Measurements from ENCODE around the gene EXD1.
"Not testable (repeated sequence)": the region's sequence is repeated elsewhere in the genome, so short reads cannot be mapped to it uniquely, and the experiment has no call there.

DNA sequence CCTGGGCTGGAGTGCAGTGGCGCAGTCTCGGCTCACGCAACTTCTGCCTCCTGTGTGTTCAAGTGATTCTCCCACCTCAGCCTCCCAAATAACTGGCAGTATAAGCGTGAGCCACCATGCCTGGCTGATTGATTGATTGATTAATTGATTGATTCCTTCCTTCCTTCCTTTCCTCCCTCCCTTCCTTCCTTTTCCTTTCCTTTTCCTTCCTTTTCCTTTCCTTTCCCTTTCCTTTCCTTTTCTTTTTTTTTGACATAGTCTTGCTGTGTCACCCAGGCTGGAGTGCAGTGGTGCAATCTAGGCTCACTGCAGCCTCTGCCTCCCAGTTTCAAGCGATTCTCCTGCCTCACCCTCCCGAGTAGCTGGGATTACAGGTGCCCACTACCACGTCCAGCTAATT is 30.4 kb upstream of the EXD1 start:
- TF ChIP-seq POU6F1 (CRISPR knock-in tag; IDR thresholded peaks at IDR 0.05; ENCODE audit: borderline replicate concordance, low read depth); ESRRG (CRISPR knock-in tag; IDR thresholded peaks at IDR 0.05); RARB (CRISPR knock-in tag; IDR thresholded peaks at IDR 0.05); TOX (CRISPR knock-in tag; IDR thresholded peaks at IDR 0.05; ENCODE audit: borderline replicate concordance): not testable (repeated sequence)
- TF ChIP-seq, protein P1, sequence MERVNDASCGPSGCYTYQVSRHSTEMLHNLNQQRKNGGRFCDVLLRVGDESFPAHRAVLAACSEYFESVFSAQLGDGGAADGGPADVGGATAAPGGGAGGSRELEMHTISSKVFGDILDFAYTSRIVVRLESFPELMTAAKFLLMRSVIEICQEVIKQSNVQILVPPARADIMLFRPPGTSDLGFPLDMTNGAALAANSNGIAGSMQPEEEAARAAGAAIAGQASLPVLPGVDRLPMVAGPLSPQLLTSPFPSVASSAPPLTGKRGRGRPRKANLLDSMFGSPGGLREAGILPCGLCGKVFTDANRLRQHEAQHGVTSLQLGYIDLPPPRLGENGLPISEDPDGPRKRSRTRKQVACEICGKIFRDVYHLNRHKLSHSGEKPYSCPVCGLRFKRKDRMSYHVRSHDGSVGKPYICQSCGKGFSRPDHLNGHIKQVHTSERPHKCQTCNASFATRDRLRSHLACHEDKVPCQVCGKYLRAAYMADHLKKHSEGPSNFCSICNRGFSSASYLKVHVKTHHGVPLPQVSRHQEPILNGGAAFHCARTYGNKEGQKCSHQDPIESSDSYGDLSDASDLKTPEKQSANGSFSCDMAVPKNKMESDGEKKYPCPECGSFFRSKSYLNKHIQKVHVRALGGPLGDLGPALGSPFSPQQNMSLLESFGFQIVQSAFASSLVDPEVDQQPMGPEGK (CRISPR knock-in tag; IDR thresholded peaks at IDR 0.05; ENCODE audit: borderline replicate concordance): not testable (repeated sequence)
